Measurements from ENCODE around the gene COL4A1. TPM values are rescaled to one million over a fixed set of nuclear protein-coding genes. Genes with fewer than 3 reads are reported as not detected.

Gene COL4A1
- total and polyA plus RNA-seq, 11 donors, result 52.6 to 428 (median 184) TPM

GRCh38 chr13:110236831-110237261, 70.1 kb downstream of the COL4A1 start:
- Histone ChIP-seq H3K27me3 (no peaks in the 10 kb centered on the region), H3K27ac (peak overlapping the region; percentile 61 to 84 (median 74)), H3K36me3 (peaks cover 0 to 19% (median 0%) of the 10 kb centered on the region in 9 donors), H3K4me3 (no peak overlapping the region), H3K9me3 (no peaks in the 10 kb centered on the region), H3K4me1 (peaks cover 14 to 100% (median 85%) of the 10 kb centered on the region in 12 donors)
- intact Hi-C loops (cut with DNase I), result loop anchor here in 2 of 10 donors (5.0 kb wide), 2 partner anchors 35 to 70 kb away; partner anchors contain the start of genes COL4A1 (in 1 of the 2) and COL4A2 (in 1 of the 2)
- no peak for TF ChIP-seq POLR2A (IDR thresholded peaks at IDR 0.05)
- 18 to 40% (median 27%) methylated on average over 2 to 11 of the region's 11 CpGs for WGBS, 4 donors
- ATAC-seq (peak; percentile 33 to 67 (median 46)), DNase-seq (peak; percentile 68 to 84 (median 79))

- Histone ChIP-seq H3K27ac (peak overlapping the region; percentile 61 to 84 (median 74)), H3K4me3 (no peak overlapping the region), H3K4me1 (peaks cover 14 to 100% (median 87%) of the 10 kb centered on the region in 12 donors), H3K36me3 (peaks cover 0 to 14% (median 0%) of the 10 kb centered on the region in 9 donors), H3K27me3 (no peaks in the 10 kb centered on the region), H3K9me3 (no peaks in the 10 kb centered on the region)
- ATAC-seq, result no peak
- TF ChIP-seq CTCF (IDR thresholded peaks at IDR 0.05) (no peak), POLR2A (IDR thresholded peaks at IDR 0.05) (no peak)
- intact Hi-C loops (cut with DNase I), result loop anchor here in 2 of 10 donors (5.0 kb wide), 2 partner anchors 36 to 71 kb away; partner anchors contain the start of genes COL4A1 (in 1 of the 2) and COL4A2 (in 1 of the 2)
- WGBS, 4 donors, result 60 to 74% (median 69%) methylated on average over 10 of the region's 10 CpGs
- no peak for DNase-seq
Measured at GRCh38 chr13:110236431-110236830, 70.5 kb downstream of the COL4A1 start.

- no peaks in the 10 kb centered on the region for H3K36me3 ChIP-seq
- H3K27ac ChIP-seq, result peak overlapping the region; percentile 59 to 88 (median 78)
- H3K27me3 ChIP-seq, result no peaks in the 10 kb centered on the region
- H3K9me3 ChIP-seq, result no peaks in the 10 kb centered on the region
- 51 to 64% (median 54%) methylated on average over 7 of the region's 7 CpGs for WGBS, 4 donors
- no peak for DNase-seq
- ATAC-seq, result no peak
- intact Hi-C loops (cut with DNase I), result loop anchor here in 7 of 10 donors (5.0 kb wide), 3 partner anchors 68 to 328 kb away; partner anchors contain the start of genes COL4A1 (in 6 of the 7), COL4A2 (in 6 of the 7) and RAB20 (in 1 of the 7)
- TF ChIP-seq POLR2A (IDR thresholded peaks at IDR 0.05) (no peak), CTCF (IDR thresholded peaks at IDR 0.05) (no peak)
- no peak overlapping the region for H3K4me3 ChIP-seq
- peaks cover 14 to 86% (median 77%) of the 10 kb centered on the region in 12 donors for H3K4me1 ChIP-seq
Measured at GRCh38 chr13:110234532-110234931, 72.4 kb downstream of the COL4A1 start.

- intact Hi-C loops (cut with DNase I), result loop anchor here in 7 of 10 donors (5.0 kb wide), 3 partner anchors 68 to 328 kb away; partner anchors contain the start of genes COL4A1 (in 6 of the 7), COL4A2 (in 6 of the 7) and RAB20 (in 1 of the 7)
- H3K4me1 ChIP-seq, result peaks cover 14 to 86% (median 76%) of the 10 kb centered on the region in 12 donors
- no peaks in the 10 kb centered on the region for H3K27me3 ChIP-seq
- no peaks in the 10 kb centered on the region for H3K9me3 ChIP-seq
- TF ChIP-seq CTCF (IDR thresholded peaks at IDR 0.05) (no peak), POLR2A (IDR thresholded peaks at IDR 0.05) (no peak)
- H3K36me3 ChIP-seq, result no peaks in the 10 kb centered on the region
- peak overlapping the region; percentile 59 to 88 (median 78) for H3K27ac ChIP-seq
- 41 to 64% (median 47%) methylated on average over 3 of the region's 3 CpGs for WGBS, 4 donors
- H3K4me3 ChIP-seq, result peak overlapping the region in 2 of 12 donors; percentile 19 to 38
- DNase-seq (no peak), ATAC-seq (no peak)
Measured at GRCh38 chr13:110233951-110234280, 73.0 kb downstream of the COL4A1 start.

Measured in heart left ventricle (tissue), 16 donors.